ENCODE results near the gene CEP55. TPM values are rescaled to one million over a fixed set of nuclear protein-coding genes. Genes with fewer than 3 reads are reported as not detected.

The CEP55 gene
- total RNA-seq, 1 donor from 2014 or later = 0.35 TPM

DNA sequence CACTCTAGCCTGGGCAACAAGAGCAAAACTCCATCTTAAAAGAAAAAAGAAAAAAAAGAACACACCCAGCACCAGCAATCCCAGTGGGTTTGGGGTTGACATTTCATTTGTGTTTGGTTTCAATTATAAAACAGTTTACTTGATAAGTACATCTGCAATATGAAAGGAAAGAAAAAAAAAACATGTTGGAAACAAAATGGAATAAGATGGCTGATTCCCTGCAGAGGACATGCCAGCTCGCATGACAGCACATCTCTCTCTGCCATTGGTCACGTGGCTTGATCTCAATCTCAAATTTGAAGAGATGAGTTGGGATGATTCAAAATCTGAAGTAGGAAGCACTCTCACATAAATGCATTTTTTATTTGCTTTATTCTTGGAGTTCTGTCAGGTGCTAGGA, 42.3 kb upstream of the CEP55 start:
- Histone ChIP-seq H3K9me3 (no peaks in the 10 kb centered on the region), H3K27me3 (no peaks in the 10 kb centered on the region), H3K4me1 (peaks cover 20% of the 10 kb centered on the region), H3K36me3 (peaks cover 42% of the 10 kb centered on the region), H3K27ac (no peak overlapping the region), H3K4me3 (no peak overlapping the region)
- DNase-seq = no peak
- TF ChIP-seq, protein P1, sequence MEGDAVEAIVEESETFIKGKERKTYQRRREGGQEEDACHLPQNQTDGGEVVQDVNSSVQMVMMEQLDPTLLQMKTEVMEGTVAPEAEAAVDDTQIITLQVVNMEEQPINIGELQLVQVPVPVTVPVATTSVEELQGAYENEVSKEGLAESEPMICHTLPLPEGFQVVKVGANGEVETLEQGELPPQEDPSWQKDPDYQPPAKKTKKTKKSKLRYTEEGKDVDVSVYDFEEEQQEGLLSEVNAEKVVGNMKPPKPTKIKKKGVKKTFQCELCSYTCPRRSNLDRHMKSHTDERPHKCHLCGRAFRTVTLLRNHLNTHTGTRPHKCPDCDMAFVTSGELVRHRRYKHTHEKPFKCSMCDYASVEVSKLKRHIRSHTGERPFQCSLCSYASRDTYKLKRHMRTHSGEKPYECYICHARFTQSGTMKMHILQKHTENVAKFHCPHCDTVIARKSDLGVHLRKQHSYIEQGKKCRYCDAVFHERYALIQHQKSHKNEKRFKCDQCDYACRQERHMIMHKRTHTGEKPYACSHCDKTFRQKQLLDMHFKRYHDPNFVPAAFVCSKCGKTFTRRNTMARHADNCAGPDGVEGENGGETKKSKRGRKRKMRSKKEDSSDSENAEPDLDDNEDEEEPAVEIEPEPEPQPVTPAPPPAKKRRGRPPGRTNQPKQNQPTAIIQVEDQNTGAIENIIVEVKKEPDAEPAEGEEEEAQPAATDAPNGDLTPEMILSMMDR (IDR thresholded peaks at IDR 0.05) = no peak
- intact Hi-C loops (cut with DNase I) = no loop called here
- no peak for ATAC-seq

DNA sequence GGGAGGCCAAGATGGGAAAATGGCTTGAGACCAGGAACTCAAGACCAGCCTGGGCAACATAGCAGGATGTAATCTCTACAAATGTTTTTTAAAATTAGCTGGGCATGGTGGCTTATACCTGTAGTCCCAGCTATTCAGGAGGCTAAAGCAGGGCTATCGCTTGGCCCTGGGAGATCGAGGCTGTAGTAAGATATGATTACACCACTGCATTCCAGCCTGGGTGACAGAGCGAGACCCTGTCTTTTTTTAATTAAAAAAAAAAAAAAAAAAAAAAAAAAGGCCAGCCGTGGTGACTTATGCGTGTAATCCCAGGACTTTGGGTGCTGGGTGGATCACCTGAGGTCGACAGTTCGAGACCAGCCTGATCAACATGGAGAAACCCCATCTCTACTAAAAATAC, 41.7 kb upstream of the CEP55 start:
- no peak for DNase-seq
- intact Hi-C loops (cut with DNase I) = no loop called here
- no peak overlapping the region for H3K27ac ChIP-seq

DNA sequence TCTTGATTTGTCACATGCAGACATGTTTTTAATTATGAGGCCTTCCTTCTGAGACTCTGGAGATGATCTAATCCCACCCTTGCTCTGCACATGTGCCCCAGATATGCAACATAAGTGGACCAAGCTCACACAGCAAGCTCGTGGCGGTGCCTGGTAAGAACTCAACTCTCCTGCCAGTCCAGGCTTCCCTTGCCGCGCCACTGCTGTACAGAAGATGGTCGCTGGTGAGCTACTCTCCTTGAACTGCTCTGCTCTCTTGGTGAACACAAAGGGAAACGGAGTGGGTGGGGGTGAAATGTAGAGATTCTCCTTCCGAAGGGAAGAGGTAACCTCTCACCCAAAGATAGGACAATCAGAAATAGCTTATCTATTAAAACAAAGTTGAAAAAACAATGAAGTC, 39.9 kb upstream of the CEP55 start:
- intact Hi-C loops (cut with DNase I) = no loop called here
- H3K9me3 ChIP-seq = no peaks in the 10 kb centered on the region
- H3K4me1 ChIP-seq = peaks cover 34% of the 10 kb centered on the region
- no peaks in the 10 kb centered on the region for H3K27me3 ChIP-seq
- DNase-seq (no peak), ATAC-seq (no peak)
- TF ChIP-seq, protein P1 (IDR thresholded peaks at IDR 0.05) = no peak
- H3K36me3 ChIP-seq = peaks cover 29% of the 10 kb centered on the region
- no peak overlapping the region for H3K27ac ChIP-seq
- H3K4me3 ChIP-seq = no peak overlapping the region

More for the DNA sequence above, 41.7 kb upstream of the CEP55 start:
- Histone ChIP-seq H3K9me3 (no peaks in the 10 kb centered on the region), H3K27me3 (no peaks in the 10 kb centered on the region), H3K36me3 (peaks cover 42% of the 10 kb centered on the region), H3K4me3 (no peak overlapping the region), H3K4me1 (peaks cover 26% of the 10 kb centered on the region)
- TF ChIP-seq, protein P1 (IDR thresholded peaks at IDR 0.05) = no peak
- no peak for ATAC-seq

DNA sequence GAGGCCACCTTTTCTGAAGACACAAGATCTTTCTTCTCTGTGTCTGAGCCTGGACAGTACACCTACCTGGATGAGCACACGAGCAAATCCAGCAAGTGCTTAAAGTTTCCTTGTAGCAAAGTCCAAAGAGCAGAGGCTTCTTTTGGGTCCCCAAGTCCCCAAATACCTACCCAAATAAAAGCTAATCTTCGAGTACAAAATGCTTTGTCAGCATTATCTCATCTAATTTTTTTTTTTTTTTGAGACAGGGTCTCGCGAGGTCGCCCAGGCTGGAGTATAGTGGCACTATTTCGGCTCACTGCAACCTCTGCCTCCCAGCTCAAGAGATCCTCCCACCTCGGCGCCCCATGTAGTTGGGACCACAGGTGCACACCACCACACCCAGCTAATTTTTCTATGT, 38.9 kb upstream of the CEP55 start:
- no peaks in the 10 kb centered on the region for H3K27me3 ChIP-seq
- intact Hi-C loops (cut with DNase I) = no loop called here
- peak overlapping the region; percentile 85 for H3K27ac ChIP-seq
- H3K36me3 ChIP-seq = peaks cover 22% of the 10 kb centered on the region
- ATAC-seq = no peak
- TF ChIP-seq, protein P1 (IDR thresholded peaks at IDR 0.05) = no peak
- H3K4me3 ChIP-seq = no peak overlapping the region
- no peaks in the 10 kb centered on the region for H3K9me3 ChIP-seq
- no peak for DNase-seq
- H3K4me1 ChIP-seq = peaks cover 44% of the 10 kb centered on the region

DNA sequence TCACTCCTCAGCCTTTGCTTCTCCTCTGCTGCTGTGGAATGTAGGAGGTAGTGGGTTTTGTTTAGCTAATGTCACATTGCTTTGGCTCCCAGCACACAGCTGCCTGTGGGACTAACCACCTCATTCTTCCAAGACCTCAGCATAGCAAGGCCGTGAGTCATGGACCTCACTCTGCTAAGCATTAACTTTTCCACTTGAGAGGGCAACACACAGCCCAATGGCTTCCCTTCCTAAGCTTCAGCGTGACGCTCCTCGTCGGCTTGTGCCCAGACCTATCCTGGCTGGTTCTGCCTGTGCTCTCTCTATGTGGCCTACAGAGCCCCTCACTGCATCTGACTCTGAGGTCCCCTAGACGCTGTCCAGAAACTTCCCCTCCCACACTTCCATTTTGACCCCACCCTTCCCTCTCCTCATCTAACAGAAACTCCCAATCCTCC, 37.6 kb upstream of the CEP55 start:
- no peaks in the 10 kb centered on the region for H3K9me3 ChIP-seq
- H3K4me1 ChIP-seq = peaks cover 54% of the 10 kb centered on the region
- intact Hi-C loops (cut with DNase I) = no loop called here
- H3K27ac ChIP-seq = peak overlapping the region; percentile 85
- no peak overlapping the region for H3K4me3 ChIP-seq
- DNase-seq (peak; percentile 83), ATAC-seq (peak; percentile 92)
- TF ChIP-seq, protein P1 (IDR thresholded peaks at IDR 0.05) = no peak
- H3K36me3 ChIP-seq = peaks cover 22% of the 10 kb centered on the region
- H3K27me3 ChIP-seq = no peaks in the 10 kb centered on the region

DNA sequence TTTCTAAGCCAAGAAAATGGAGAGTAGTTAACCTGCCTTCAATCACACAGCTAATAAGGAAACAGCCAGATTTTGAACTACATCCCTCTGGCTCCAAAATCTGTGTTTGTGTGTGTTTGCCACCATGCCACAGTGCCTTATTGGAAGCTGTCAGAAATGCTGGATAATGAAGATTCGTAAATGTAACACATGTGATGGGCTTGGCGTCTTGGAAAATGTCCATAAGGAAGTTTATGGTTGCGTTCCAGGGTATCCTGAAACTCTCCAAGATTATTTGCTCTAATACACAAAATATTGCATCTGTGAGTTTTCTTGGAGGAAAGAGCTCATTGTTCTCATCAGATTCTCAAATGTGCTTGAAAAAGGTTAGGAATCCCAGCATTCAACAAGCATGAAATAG, 36.9 kb upstream of the CEP55 start:
- peak overlapping the region; percentile 85 for H3K27ac ChIP-seq
- no peaks in the 10 kb centered on the region for H3K27me3 ChIP-seq
- peaks cover 60% of the 10 kb centered on the region for H3K4me1 ChIP-seq
- H3K4me3 ChIP-seq = no peak overlapping the region
- H3K9me3 ChIP-seq = no peaks in the 10 kb centered on the region
- no peak for DNase-seq
- no peak for ATAC-seq
- TF ChIP-seq, protein P1 (IDR thresholded peaks at IDR 0.05) = no peak
- intact Hi-C loops (cut with DNase I) = no loop called here
- peaks cover 16% of the 10 kb centered on the region for H3K36me3 ChIP-seq

Data from upper lobe of right lung (tissue), 1 donor.